GM18520 (cell line): ENCODE data around the gene ZBTB11.
"Not testable (repeated sequence)": the region's sequence is repeated elsewhere in the genome, so short reads cannot be mapped to it uniquely, and the experiment has no call there.

ENCODE experiments used
- ATAC-seq: cut with Tn5 transposase; IDR thresholded peaks from one replicate; pipeline ENCODE4 v1.9.1; 2021; ENCODE audit not compliant: unreplicated experiment

The ZBTB11 gene

GRCh38 chr3:101691685-101692671 lies 15.0 kb upstream of the ZBTB11 start:
- not testable (repeated sequence) for ATAC-seq

- ATAC-seq, result peak; percentile 42
Measured at GRCh38 chr3:101690972-101691371, 14.0 kb upstream of the ZBTB11 start.

- no peak for ATAC-seq
Measured at GRCh38 chr3:101689286-101689685, 12.4 kb upstream of the ZBTB11 start.

- no peak for ATAC-seq
Measured at GRCh38 chr3:101687142-101687931, 10.4 kb upstream of the ZBTB11 start.

- peak; percentile 1 for ATAC-seq
Measured at GRCh38 chr3:101685870-101686307, 9.0 kb upstream of the ZBTB11 start.

GRCh38 chr3:101685050-101685400 lies 8.1 kb upstream of the ZBTB11 start:
- ATAC-seq, result no peak

GRCh38 chr3:101680466-101680865 lies 3.5 kb upstream of the ZBTB11 start:
- ATAC-seq, result no peak

- ATAC-seq, result not testable (repeated sequence)
Measured at GRCh38 chr3:101678837-101679236, 1.9 kb upstream of the ZBTB11 start.

- ATAC-seq, result no peak
Measured at GRCh38 chr3:101677436-101678286, 729 bp upstream of the ZBTB11 start.

GRCh38 chr3:101676216-101676764 lies 642 bp downstream of the ZBTB11 start:
- ATAC-seq, result peak; percentile 80

- no peak for ATAC-seq
Measured at GRCh38 chr3:101675709-101676215, 1.2 kb downstream of the ZBTB11 start.

GRCh38 chr3:101674518-101674917 lies 2.4 kb downstream of the ZBTB11 start:
- ATAC-seq, result no peak

GRCh38 chr3:101673953-101674352 lies 3.0 kb downstream of the ZBTB11 start:
- no peak for ATAC-seq

GRCh38 chr3:101671014-101671413 lies 5.9 kb downstream of the ZBTB11 start:
- no peak for ATAC-seq

GRCh38 chr3:101667844-101668243 lies 9.1 kb downstream of the ZBTB11 start:
- no peak for ATAC-seq

GRCh38 chr3:101667331-101667730 lies 9.6 kb downstream of the ZBTB11 start:
- peak; percentile 44 for ATAC-seq

GRCh38 chr3:101665851-101666250 lies 11.1 kb downstream of the ZBTB11 start:
- no peak for ATAC-seq

- no peak for ATAC-seq
Measured at GRCh38 chr3:101665357-101665756, 11.6 kb downstream of the ZBTB11 start.

- ATAC-seq, result no peak
Measured at GRCh38 chr3:101660714-101661113, 16.2 kb downstream of the ZBTB11 start.

- no peak for ATAC-seq
Measured at GRCh38 chr3:101656651-101657050, 20.3 kb downstream of the ZBTB11 start.
